DND-41 (cell line): ENCODE measurements around the gene COL4A5.

Experiments used
- ATAC-seq: fragments of 200-7000 bp; cut with Tn5 transposase; 3 replicates; pipeline ENCODE4 v1.9.1; 2021; ENCODE audit warnings: low read depth; ENCODE audit not compliant: insufficient read depth
- DNase-seq: peaks from one replicate; pipeline ENCODE4 v3.0.0-alpha.2; 2020
- H2AFZ ChIP-seq: 2 replicates; pipeline ENCODE4 v1.6.0; 2012; ENCODE audit warnings: low read depth, low read length
- H3K27ac ChIP-seq: 2 replicates; pipeline ENCODE4 v1.5.1; 2012; ENCODE audit warnings: low read length, inconsistent platforms
- H3K27me3 ChIP-seq: fragments of 200-600 bp; sonication (generic); 2 replicates; pipeline ENCODE4 v1.6.0; 2012; ENCODE audit warnings: low read length, mild to moderate bottlenecking, inconsistent platforms; ENCODE audit not compliant: insufficient read depth, poor library complexity
- H3K36me3 ChIP-seq: 2 replicates; pipeline ENCODE4 v1.5.1; 2012; ENCODE audit warnings: low read length, inconsistent platforms; ENCODE audit not compliant: insufficient read depth
- H3K4me1 ChIP-seq: 2 replicates; pipeline ENCODE4 v1.5.1; 2012; ENCODE audit warnings: mild to moderate bottlenecking, low read length; ENCODE audit not compliant: insufficient read depth
- H3K4me2 ChIP-seq: 2 replicates; pipeline ENCODE4 v1.6.0; 2012; ENCODE audit warnings: mild to moderate bottlenecking, moderate library complexity, low read length, inconsistent platforms; ENCODE audit not compliant: insufficient read depth
- H3K4me3 ChIP-seq, 2 experiments: fragments of 200-600 bp in 1 of 2; shearing (Covaris generic) in 1 of 2; 2 replicates each; pipeline ENCODE4 v1.5.1; 2012 to 2016; ENCODE audit warnings: inconsistent platforms in 2 of 2, low read length in 2 of 2, mild to moderate bottlenecking in 2 of 2, low read depth in 1 of 2, moderate library complexity in 1 of 2
- H3K79me2 ChIP-seq: 2 replicates; pipeline ENCODE4 v1.6.0; 2012; ENCODE audit warnings: low read length, inconsistent platforms; ENCODE audit not compliant: insufficient read depth
- H3K9ac ChIP-seq: 2 replicates; pipeline ENCODE4 v1.6.0; 2012; ENCODE audit warnings: low read depth, mild to moderate bottlenecking, inconsistent platforms, low read length, moderate library complexity
- H3K9me3 ChIP-seq: 2 replicates; pipeline ENCODE4 v1.5.1; 2012; ENCODE audit warnings: low read length, moderate library complexity, mild to moderate bottlenecking, inconsistent platforms; ENCODE audit not compliant: insufficient read depth, severe bottlenecking
- H4K20me1 ChIP-seq: 2 replicates; pipeline ENCODE4 v1.6.0; 2012; ENCODE audit warnings: low read length; ENCODE audit not compliant: insufficient read depth
- EZH2 ChIP-seq: IDR thresholded peaks from 3 replicates; pipeline ENCODE4 v1.6.1; 2012; ENCODE audit warnings: borderline replicate concordance, low read depth, mild to moderate bottlenecking, moderate library complexity, low read length, inconsistent platforms; ENCODE audit not compliant: severe bottlenecking
- TF ChIP-seq, protein P1 (sequence below): IDR thresholded peaks from 2 replicates; pipeline ENCODE4 v1.5.1; 2012; ENCODE audit warnings: borderline replicate concordance, low read length, moderate library complexity, mild to moderate bottlenecking; ENCODE audit not compliant: poor library complexity, severe bottlenecking; ENCODE audit errors: extremely low read depth

Gene COL4A5

DNA sequence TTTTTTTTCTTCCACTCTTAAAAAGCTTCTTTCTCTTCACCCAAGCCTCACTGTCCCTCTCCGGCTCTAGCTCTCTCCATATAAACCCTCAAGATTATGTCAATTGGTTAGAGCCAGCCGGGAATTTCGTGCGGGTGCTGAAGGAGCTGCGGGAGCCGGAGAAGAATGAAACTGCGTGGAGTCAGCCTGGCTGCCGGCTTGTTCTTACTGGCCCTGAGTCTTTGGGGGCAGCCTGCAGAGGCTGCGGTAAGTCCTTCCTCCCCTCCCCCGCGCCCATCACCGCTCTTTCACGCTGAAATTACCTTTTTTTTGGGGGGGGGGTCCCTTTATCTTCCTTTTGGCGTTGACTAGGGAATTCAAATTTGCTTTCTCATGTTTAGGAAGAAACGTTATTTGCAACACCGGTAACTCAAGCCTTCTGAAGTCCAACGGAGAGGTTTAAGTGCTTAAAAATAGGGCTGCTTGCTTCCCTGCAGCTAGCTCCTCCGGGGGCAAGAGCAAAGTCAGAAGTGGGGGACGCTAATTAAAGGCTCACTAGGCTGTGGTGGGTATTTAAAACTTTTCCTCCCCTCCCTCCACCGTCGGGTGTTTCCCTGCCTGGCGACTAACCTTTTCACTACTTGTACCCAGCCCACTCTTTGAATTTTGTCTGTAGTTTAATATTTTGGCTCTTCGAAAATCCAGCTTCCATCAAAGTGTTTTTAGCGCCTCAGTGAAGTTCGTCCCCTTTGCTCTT lies 491 bp downstream of the COL4A5 start:
- no peak overlapping the region for H3K27ac ChIP-seq
- no peaks in the 10 kb centered on the region for H4K20me1 ChIP-seq
- H3K36me3 ChIP-seq = no peaks in the 10 kb centered on the region
- no peaks in the 10 kb centered on the region for H3K9me3 ChIP-seq
- no peak overlapping the region for H3K9ac ChIP-seq
- no peaks in the 10 kb centered on the region for H3K27me3 ChIP-seq
- H2AFZ ChIP-seq = no peak overlapping the region
- DNase-seq (no peak), ATAC-seq (no peak)
- no peak overlapping the region for H3K4me3 ChIP-seq
- H3K4me2 ChIP-seq = no peak overlapping the region
- no peaks in the 10 kb centered on the region for H3K79me2 ChIP-seq
- TF ChIP-seq, protein P1, sequence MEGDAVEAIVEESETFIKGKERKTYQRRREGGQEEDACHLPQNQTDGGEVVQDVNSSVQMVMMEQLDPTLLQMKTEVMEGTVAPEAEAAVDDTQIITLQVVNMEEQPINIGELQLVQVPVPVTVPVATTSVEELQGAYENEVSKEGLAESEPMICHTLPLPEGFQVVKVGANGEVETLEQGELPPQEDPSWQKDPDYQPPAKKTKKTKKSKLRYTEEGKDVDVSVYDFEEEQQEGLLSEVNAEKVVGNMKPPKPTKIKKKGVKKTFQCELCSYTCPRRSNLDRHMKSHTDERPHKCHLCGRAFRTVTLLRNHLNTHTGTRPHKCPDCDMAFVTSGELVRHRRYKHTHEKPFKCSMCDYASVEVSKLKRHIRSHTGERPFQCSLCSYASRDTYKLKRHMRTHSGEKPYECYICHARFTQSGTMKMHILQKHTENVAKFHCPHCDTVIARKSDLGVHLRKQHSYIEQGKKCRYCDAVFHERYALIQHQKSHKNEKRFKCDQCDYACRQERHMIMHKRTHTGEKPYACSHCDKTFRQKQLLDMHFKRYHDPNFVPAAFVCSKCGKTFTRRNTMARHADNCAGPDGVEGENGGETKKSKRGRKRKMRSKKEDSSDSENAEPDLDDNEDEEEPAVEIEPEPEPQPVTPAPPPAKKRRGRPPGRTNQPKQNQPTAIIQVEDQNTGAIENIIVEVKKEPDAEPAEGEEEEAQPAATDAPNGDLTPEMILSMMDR = no peak
- TF ChIP-seq EZH2 = no peak
- H3K4me1 ChIP-seq = no peaks in the 10 kb centered on the region

DNA sequence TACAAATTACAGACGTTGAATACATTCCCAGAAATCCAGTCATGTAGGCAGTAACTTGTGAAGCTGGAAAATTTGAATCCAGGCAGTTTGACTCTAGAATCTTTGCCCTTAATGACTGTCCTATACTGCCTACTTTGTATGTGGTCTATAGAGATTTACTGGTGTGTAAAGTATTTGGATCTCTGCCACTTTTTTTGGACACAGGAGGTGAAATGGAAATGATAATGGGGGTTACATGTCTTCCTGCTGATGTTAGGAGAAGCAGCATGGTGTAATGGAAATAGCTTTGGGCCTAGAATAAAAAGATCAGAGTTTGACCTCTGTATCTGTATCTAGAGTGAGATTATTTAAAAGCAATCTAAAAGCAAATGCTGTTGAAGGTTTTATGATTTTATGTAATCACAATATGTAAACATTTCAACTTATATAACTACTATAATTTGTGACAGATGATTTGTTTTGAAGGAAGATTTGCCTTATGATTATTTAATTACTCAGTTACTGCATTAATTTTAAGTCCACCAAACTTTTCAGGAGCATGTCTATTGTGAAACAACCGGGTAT lies 3.3 kb downstream of the COL4A5 start:
- no peaks in the 10 kb centered on the region for H3K27me3 ChIP-seq
- ATAC-seq = no peak
- no peaks in the 10 kb centered on the region for H3K9me3 ChIP-seq
- H3K27ac ChIP-seq = no peak overlapping the region
- H2AFZ ChIP-seq = no peak overlapping the region
- H4K20me1 ChIP-seq = no peaks in the 10 kb centered on the region
- DNase-seq = no peak
- no peak overlapping the region for H3K4me3 ChIP-seq
- H3K79me2 ChIP-seq = no peaks in the 10 kb centered on the region
- TF ChIP-seq EZH2 = no peak
- TF ChIP-seq, protein P1 = no peak
- no peak overlapping the region for H3K9ac ChIP-seq
- no peak overlapping the region for H3K4me2 ChIP-seq
- H3K36me3 ChIP-seq = no peaks in the 10 kb centered on the region
- H3K4me1 ChIP-seq = no peaks in the 10 kb centered on the region

DNA sequence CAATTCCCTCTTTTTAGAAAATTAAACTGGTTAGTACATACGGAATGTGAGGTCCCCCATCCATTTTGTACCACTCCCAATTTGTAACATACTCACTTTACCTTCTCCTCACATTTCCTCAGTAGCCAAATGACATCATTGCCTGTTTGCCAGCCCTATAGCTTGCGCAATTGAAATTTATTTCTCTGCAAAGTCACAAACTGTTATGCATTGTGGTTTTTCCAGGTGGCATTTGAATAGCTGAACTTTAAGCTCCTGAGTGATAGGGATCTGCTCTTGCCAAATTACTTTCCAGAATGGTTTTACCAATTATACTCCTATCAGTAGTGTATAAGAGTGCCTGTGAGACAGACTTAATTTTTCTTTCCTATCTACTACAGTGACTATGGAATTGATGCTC lies 7.7 kb downstream of the COL4A5 start:
- H3K27ac ChIP-seq = no peak overlapping the region
- no peaks in the 10 kb centered on the region for H3K9me3 ChIP-seq
- no peaks in the 10 kb centered on the region for H3K4me1 ChIP-seq
- no peak for ATAC-seq
- no peaks in the 10 kb centered on the region for H4K20me1 ChIP-seq
- no peaks in the 10 kb centered on the region for H3K36me3 ChIP-seq
- H3K79me2 ChIP-seq = no peaks in the 10 kb centered on the region
- H3K4me2 ChIP-seq = no peak overlapping the region
- no peak for DNase-seq
- H3K4me3 ChIP-seq = no peak overlapping the region
- TF ChIP-seq EZH2 = no peak
- TF ChIP-seq, protein P1 = no peak
- no peaks in the 10 kb centered on the region for H3K27me3 ChIP-seq
- H3K9ac ChIP-seq = no peak overlapping the region
- H2AFZ ChIP-seq = no peak overlapping the region
